Stomach (tissue), 4 donors: ENCODE results near the gene SP2.

ENCODE experiments used
- CTCF ChIP-seq, 7 experiments: fragments of 450-650 bp in 4 of 7; fragments of 200-600 bp in 3 of 7; sonication (generic) in 3 of 7; IDR thresholded peaks; one replicate each; pipeline ENCODE4 v1.5.1; 2016 to 2019; ENCODE audit warnings: antibody characterized with exemption in 7 of 7, control low read depth in 2 of 7, mild to moderate bottlenecking in 1 of 7
- EP300 ChIP-seq: sonication (generic); formaldehyde crosslinking; IDR thresholded peaks from one replicate; pipeline ENCODE4 v1.6.1; 2017; ENCODE audit warnings: antibody characterized with exemption
- POLR2A ChIP-seq, 4 donors: fragments of 450-650 bp; IDR thresholded peaks; one replicate each; pipeline ENCODE4 v1.6.1; 2016; ENCODE audit warnings: antibody characterized with exemption in 4 of 4, control low read depth in 2 of 4, mild to moderate bottlenecking in 1 of 4, moderate library complexity in 1 of 4
- POLR2AphosphoS5 ChIP-seq, 3 donors: sonication (generic); formaldehyde crosslinking; IDR thresholded peaks; one replicate each; pipeline ENCODE4 v1.6.1; 2016; ENCODE audit warnings: antibody characterized with exemption in 3 of 3

GRCh38 chr17:47853616-47854015 is 42.4 kb upstream of the SP2 start:
- TF ChIP-seq CTCF (IDR thresholded peaks at IDR 0.05) (no peak), POLR2A (IDR thresholded peaks at IDR 0.05) (no peak), EP300 (no peak), POLR2AphosphoS5 (IDR thresholded peaks at IDR 0.05) (no peak)
